Trophoblast cell (in vitro differentiated cells and primary cell): ENCODE data around the gene COIL.

Experiments
- DNase-seq, 2 donors: peaks; one replicate each; pipeline ENCODE4 v3.0.0-alpha.2; 2016
- H2AFZ ChIP-seq: 2 replicates; pipeline ENCODE4 v1.6.1; 2013; ENCODE audit warnings: low read length, moderate library complexity, mild to moderate bottlenecking; ENCODE audit not compliant: insufficient read depth, poor library complexity
- H2AK5ac ChIP-seq: 2 replicates; pipeline ENCODE4 v1.6.1; 2013; ENCODE audit warnings: mild to moderate bottlenecking, low read length
- H2BK120ac ChIP-seq: 2 replicates; pipeline ENCODE4 v1.6.1; 2013; ENCODE audit warnings: low read length, mild to moderate bottlenecking, moderate library complexity; ENCODE audit not compliant: insufficient read depth, poor library complexity
- H2BK12ac ChIP-seq: 2 replicates; pipeline ENCODE4 v1.6.1; 2013; ENCODE audit warnings: mild to moderate bottlenecking, low read length, moderate library complexity
- H2BK5ac ChIP-seq: 2 replicates; pipeline ENCODE4 v1.6.1; 2013; ENCODE audit warnings: low read length, low read depth, moderate library complexity, mild to moderate bottlenecking; ENCODE audit not compliant: poor library complexity
- H3K14ac ChIP-seq: 2 replicates; pipeline ENCODE4 v1.6.1; 2013; ENCODE audit warnings: mild to moderate bottlenecking, low read length
- H3K18ac ChIP-seq: 2 replicates; pipeline ENCODE4 v1.6.1; 2013; ENCODE audit warnings: mild to moderate bottlenecking, low read length
- H3K23ac ChIP-seq: 2 replicates; pipeline ENCODE4 v1.6.1; 2013; ENCODE audit warnings: low read length
- H3K27ac ChIP-seq: 2 replicates; pipeline ENCODE4 v1.5.1; 2013; ENCODE audit warnings: low read depth, mild to moderate bottlenecking, inconsistent platforms, low read length, moderate library complexity
- H3K27me3 ChIP-seq: 2 replicates; pipeline ENCODE4 v1.6.1; 2013; ENCODE audit warnings: inconsistent platforms, mild to moderate bottlenecking, low read length, moderate library complexity; ENCODE audit not compliant: insufficient read depth
- H3K36me3 ChIP-seq, 2 experiments: 1 replicate in 1 of 2; 2 replicates in 1 of 2; pipeline ENCODE4 v1.6.1; 2013; ENCODE audit warnings: low read length in 2 of 2, mild to moderate bottlenecking in 2 of 2, moderate library complexity in 1 of 2; ENCODE audit not compliant: insufficient read depth in 2 of 2, control insufficient read depth in 1 of 2
- H3K4ac ChIP-seq: 2 replicates; pipeline ENCODE4 v1.6.1; 2013; ENCODE audit warnings: low read depth, mild to moderate bottlenecking, low read length, moderate library complexity
- H3K4me1 ChIP-seq, 2 experiments: 1 replicate in 1 of 2; 2 replicates in 1 of 2; pipeline ENCODE4 v1.6.1; 2013; ENCODE audit warnings: low read length in 2 of 2, mild to moderate bottlenecking in 2 of 2, moderate library complexity in 1 of 2; ENCODE audit not compliant: insufficient read depth in 2 of 2, control insufficient read depth in 1 of 2
- H3K4me2 ChIP-seq: 2 replicates; pipeline ENCODE4 v1.6.1; 2013; ENCODE audit warnings: inconsistent platforms, mild to moderate bottlenecking, low read length, moderate library complexity
- H3K4me3 ChIP-seq: 2 replicates; pipeline ENCODE4 v1.5.1; 2013; ENCODE audit warnings: mild to moderate bottlenecking, low read depth, low read length, inconsistent platforms
- H3K79me1 ChIP-seq: one replicate; pipeline ENCODE4 v1.6.1; 2013; ENCODE audit warnings: low read length
- H3K79me2 ChIP-seq: 2 replicates; pipeline ENCODE4 v1.6.1; 2013; ENCODE audit warnings: low read length, mild to moderate bottlenecking; ENCODE audit not compliant: control insufficient read depth, insufficient read depth, poor library complexity
- H3K9ac ChIP-seq: 2 replicates; pipeline ENCODE4 v1.6.1; 2013; ENCODE audit warnings: mild to moderate bottlenecking, low read length
- H3K9me3 ChIP-seq: 2 replicates; pipeline ENCODE4 v1.6.1; 2013; ENCODE audit warnings: low read depth, mild to moderate bottlenecking, control low read depth, inconsistent platforms, low read length; ENCODE audit not compliant: insufficient read depth
- H4K12ac ChIP-seq: 2 replicates; pipeline ENCODE4 v1.6.1; 2013; ENCODE audit warnings: low read depth, mild to moderate bottlenecking, low read length, moderate library complexity
- H4K8ac ChIP-seq: 2 replicates; pipeline ENCODE4 v1.6.1; 2013; ENCODE audit warnings: low read depth, mild to moderate bottlenecking, low read length, moderate library complexity
- H4K91ac ChIP-seq: one replicate; pipeline ENCODE4 v1.6.1; 2013; ENCODE audit warnings: low read depth, mild to moderate bottlenecking, low read length, moderate library complexity
- WGBS: extraction: QIAGEN DNeasy Blood & Tissue Kit; methylation state at CpG from one replicate; pipeline ENCODE4 v1.1.7; 2013; ENCODE audit warnings: missing lambda C conversion rate; ENCODE audit not compliant: insufficient read length, insufficient coverage; ENCODE audit errors: extremely low coverage; 5-methylcytosine and 5-hydroxymethylcytosine counted together

Gene COIL

DNA sequence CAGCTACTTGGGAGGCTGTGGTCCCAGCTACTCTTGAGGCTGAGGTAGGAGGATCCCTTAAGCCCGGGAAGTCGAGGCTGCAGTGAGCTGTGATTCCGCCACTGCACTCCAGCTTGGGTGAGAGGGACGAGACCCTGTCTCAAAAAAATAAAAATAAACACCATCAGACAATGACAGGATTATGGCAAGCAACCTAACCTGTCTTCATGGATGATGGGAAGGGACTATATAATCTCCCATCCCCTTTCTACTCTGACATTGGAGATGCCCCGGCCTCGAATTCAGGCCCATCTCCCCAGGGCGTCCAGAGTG is 47.9 kb downstream of the COIL start:
- no peak overlapping the region for H4K8ac ChIP-seq
- H3K9ac ChIP-seq: no peak overlapping the region
- H3K23ac ChIP-seq: no peak overlapping the region
- no peaks in the 10 kb centered on the region for H3K27me3 ChIP-seq
- H2AFZ ChIP-seq: no peak overlapping the region
- no peak overlapping the region for H2BK5ac ChIP-seq
- DNase-seq: no peak
- peaks cover 0 to 3% of the 10 kb centered on the region in 2 experiments for H3K36me3 ChIP-seq
- no peak overlapping the region for H3K4me3 ChIP-seq
- peak overlapping the region; percentile 83 for H3K4me2 ChIP-seq
- H3K9me3 ChIP-seq: no peaks in the 10 kb centered on the region
- no CpG with 5 or more reads among the region's 7 CpGs for WGBS
- H3K79me1 ChIP-seq: peaks cover 9% of the 10 kb centered on the region
- no peak overlapping the region for H2BK12ac ChIP-seq
- no peak overlapping the region for H4K91ac ChIP-seq
- no peak overlapping the region for H3K4ac ChIP-seq
- no peak overlapping the region for H3K27ac ChIP-seq
- no peak overlapping the region for H3K14ac ChIP-seq
- H2BK120ac ChIP-seq: no peak overlapping the region
- H4K12ac ChIP-seq: no peak overlapping the region
- no peak overlapping the region for H2AK5ac ChIP-seq
- no peak overlapping the region for H3K18ac ChIP-seq
- H3K4me1 ChIP-seq: peaks cover 7 to 17% of the 10 kb centered on the region in 2 experiments
- peaks cover 8% of the 10 kb centered on the region for H3K79me2 ChIP-seq

DNA sequence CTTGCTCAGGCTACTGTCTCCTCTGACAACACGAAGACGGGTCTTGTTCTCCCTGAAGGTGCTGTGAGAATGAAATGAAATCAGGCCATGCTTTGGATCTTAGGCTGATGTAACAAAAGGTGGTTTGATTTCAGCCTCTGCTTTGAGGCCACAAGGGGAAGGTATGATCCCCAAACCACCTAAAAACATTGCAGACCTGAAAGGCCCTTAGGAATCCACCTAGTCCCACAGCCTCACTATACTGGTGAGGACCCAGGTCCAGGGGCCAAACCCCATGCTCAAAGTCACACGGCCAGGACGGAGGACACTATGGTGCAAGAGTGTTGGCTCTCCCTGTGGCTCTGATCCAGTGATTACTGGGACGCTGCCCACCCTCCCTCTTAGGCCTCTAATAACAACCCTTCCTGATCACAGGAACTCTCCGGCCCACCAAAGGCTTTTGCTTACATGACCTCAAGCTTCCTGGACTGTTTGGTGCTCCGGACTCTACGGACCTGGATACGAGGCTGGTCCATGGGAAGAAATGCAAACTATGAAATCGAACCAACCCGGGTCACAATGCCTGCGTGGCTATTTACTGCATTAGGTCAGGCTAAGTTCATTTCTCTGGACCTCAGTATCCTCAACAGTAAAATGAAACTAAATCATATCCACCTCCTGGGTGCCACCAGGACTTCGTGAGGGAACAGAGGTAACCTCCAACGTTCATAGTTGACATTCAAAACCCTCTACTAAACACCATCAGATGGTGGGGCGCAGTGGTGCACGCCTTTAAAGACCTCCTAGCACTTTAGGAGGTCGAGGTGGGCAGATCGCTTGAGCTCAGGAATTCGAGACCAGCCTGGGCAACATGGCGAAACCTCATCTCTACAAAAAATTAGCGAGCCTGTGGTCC is 48.5 kb downstream of the COIL start:
- Histone ChIP-seq H3K79me1 (peaks cover 9% of the 10 kb centered on the region), H2AFZ (no peak overlapping the region), H4K91ac (no peak overlapping the region), H2BK120ac (no peak overlapping the region), H3K9me3 (no peaks in the 10 kb centered on the region), H3K27me3 (no peaks in the 10 kb centered on the region), H3K36me3 (peaks cover 0 to 3% of the 10 kb centered on the region in 2 experiments), H3K79me2 (peaks cover 8% of the 10 kb centered on the region), H3K4me3 (no peak overlapping the region), H3K23ac (no peak overlapping the region), H2BK5ac (no peak overlapping the region), H2BK12ac (no peak overlapping the region), H3K4me2 (peak overlapping the region; percentile 29), H3K18ac (no peak overlapping the region), H3K4ac (no peak overlapping the region), H2AK5ac (no peak overlapping the region), H3K4me1 (peaks cover 7 to 17% of the 10 kb centered on the region in 2 experiments), H3K9ac (no peak overlapping the region), H4K12ac (no peak overlapping the region), H4K8ac (no peak overlapping the region), H3K14ac (no peak overlapping the region), H3K27ac (no peak overlapping the region)
- peak in 1 of 2 donors; percentile 39 for DNase-seq
- WGBS: no CpG with 5 or more reads among the region's 21 CpGs

GRCh38 chr17:56910509-56911235 is 50.2 kb downstream of the COIL start:
- peaks cover 9% of the 10 kb centered on the region for H3K79me1 ChIP-seq
- no peak overlapping the region for H2AK5ac ChIP-seq
- H3K14ac ChIP-seq: no peak overlapping the region
- H3K27ac ChIP-seq: no peak overlapping the region
- no peak overlapping the region for H2BK5ac ChIP-seq
- no peak overlapping the region for H3K23ac ChIP-seq
- H3K4me2 ChIP-seq: no peak overlapping the region
- no CpG with 5 or more reads among the region's 7 CpGs for WGBS
- no peak overlapping the region for H2AFZ ChIP-seq
- H2BK12ac ChIP-seq: no peak overlapping the region
- no peak overlapping the region for H4K8ac ChIP-seq
- H3K18ac ChIP-seq: no peak overlapping the region
- no peak for DNase-seq
- no peaks in the 10 kb centered on the region for H3K27me3 ChIP-seq
- peaks cover 8% of the 10 kb centered on the region for H3K79me2 ChIP-seq
- H4K91ac ChIP-seq: no peak overlapping the region
- no peaks in the 10 kb centered on the region for H3K9me3 ChIP-seq
- no peak overlapping the region for H3K4me3 ChIP-seq
- peaks cover 7 to 14% of the 10 kb centered on the region in 2 experiments for H3K4me1 ChIP-seq
- H3K4ac ChIP-seq: no peak overlapping the region
- peaks cover 0 to 5% of the 10 kb centered on the region in 2 experiments for H3K36me3 ChIP-seq
- H3K9ac ChIP-seq: no peak overlapping the region
- H2BK120ac ChIP-seq: no peak overlapping the region
- no peak overlapping the region for H4K12ac ChIP-seq

DNA sequence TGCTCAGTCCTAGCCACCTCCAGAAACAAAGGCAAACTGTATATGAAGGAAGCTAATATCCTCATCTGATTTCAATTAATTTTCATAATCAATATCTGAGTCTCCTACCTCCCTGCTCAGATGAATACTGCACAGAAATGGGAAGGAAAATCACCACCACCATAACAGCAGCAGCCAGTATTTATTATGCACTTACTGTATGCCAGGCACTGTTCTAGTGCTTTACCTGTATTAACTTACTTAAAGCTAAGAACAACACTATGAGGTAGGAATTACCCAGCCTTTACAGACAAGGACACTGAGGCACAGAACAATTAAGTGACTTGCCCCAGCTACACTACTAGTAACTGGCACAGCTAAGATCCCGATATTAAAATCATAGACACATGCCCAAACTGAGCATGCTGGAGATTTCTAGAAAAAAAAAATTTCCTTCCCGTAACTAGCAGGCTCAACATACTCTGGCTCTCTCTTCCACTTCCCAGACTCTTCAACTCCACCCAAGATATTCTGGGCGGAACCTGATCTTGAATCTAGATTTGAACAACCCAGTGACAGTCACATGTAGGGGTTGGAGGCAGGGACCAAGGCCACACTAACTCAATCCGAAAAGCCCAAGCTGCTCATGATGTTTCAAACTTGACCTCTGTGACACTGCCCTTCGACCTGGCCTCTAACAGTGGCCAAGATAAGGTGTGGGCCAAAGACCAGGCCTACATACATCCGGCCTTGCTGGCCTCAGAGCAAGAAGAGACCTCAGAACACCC is 50.9 kb downstream of the COIL start:
- no peaks in the 10 kb centered on the region for H3K9me3 ChIP-seq
- peaks cover 8% of the 10 kb centered on the region for H3K79me2 ChIP-seq
- WGBS: no CpG with 5 or more reads among the region's 6 CpGs
- peaks cover 7 to 12% of the 10 kb centered on the region in 2 experiments for H3K4me1 ChIP-seq
- no peak overlapping the region for H2BK12ac ChIP-seq
- H2BK5ac ChIP-seq: no peak overlapping the region
- H3K9ac ChIP-seq: no peak overlapping the region
- H4K8ac ChIP-seq: no peak overlapping the region
- H2AFZ ChIP-seq: no peak overlapping the region
- no peak overlapping the region for H3K14ac ChIP-seq
- H3K4me2 ChIP-seq: no peak overlapping the region
- no peak overlapping the region for H2AK5ac ChIP-seq
- DNase-seq: no peak
- H3K27me3 ChIP-seq: no peaks in the 10 kb centered on the region
- H3K23ac ChIP-seq: no peak overlapping the region
- H4K91ac ChIP-seq: no peak overlapping the region
- H3K4ac ChIP-seq: no peak overlapping the region
- peaks cover 0 to 5% of the 10 kb centered on the region in 2 experiments for H3K36me3 ChIP-seq
- H3K4me3 ChIP-seq: no peak overlapping the region
- no peak overlapping the region for H2BK120ac ChIP-seq
- no peak overlapping the region for H3K18ac ChIP-seq
- H4K12ac ChIP-seq: no peak overlapping the region
- H3K79me1 ChIP-seq: peaks cover 9% of the 10 kb centered on the region
- no peak overlapping the region for H3K27ac ChIP-seq
